ENCODE measurements around the gene PPP1R37. TPM values are rescaled to one million over a fixed set of nuclear protein-coding genes. Genes with fewer than 3 reads are reported as not detected.

PPP1R37 gene
- total and polyA plus RNA-seq, 2 of the 13 experiments (the other 11 are each of a cell fraction or from before 2014, with no cell fraction given): 9.0 to 14.3 TPM

DNA sequence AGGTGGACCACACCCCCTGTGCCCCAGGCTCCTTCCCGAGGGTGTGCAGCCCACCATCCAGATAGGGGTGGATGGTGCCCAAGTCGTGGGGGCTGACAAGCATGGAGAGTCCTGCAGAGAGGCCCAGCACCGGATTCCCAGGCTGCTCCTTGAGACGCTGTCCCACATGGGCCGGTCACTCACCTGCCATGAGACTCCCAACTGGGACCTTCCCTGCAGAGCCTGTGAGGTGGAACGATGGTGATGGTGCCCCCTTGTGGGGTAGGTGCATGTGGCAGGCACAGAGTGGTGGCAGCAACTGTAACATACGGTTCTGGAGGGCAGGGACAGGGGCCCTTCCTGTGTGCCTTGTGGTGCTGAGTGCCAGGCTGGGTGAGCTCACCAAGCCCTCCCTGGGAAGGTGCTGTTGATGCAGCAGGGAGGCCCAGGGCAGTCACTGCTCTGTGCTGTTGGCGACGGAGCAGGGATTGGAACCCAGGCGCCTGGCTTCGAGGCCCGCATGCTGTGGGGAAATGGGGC is 33.1 kb downstream of the PPP1R37 start (continued):
- TF ChIP-seq SPEN (CRISPR knock-in tag; IDR thresholded peaks at IDR 0.05; ENCODE audit: low read depth): 0 out of 2 replicates have a peak, but pooled peaks have one; percentile 28
- peak; percentile 19; the same call in 1 of the 2 replicates for TF ChIP-seq CEBPG (CRISPR knock-in tag; IDR thresholded peaks at IDR 0.05)
- TF ChIP-seq KAT8 (CRISPR knock-in tag; IDR thresholded peaks at IDR 0.05): no peak; the same call in 1 of the 2 replicates
- TF ChIP-seq SOX13 (IDR thresholded peaks at IDR 0.05): no peak
- TF ChIP-seq SOX13 (CRISPR knock-in tag; conservative IDR thresholded peaks at IDR 0.05 in 1 of 2, IDR thresholded peaks at IDR 0.05 in 1 of 2): no peak
- TF ChIP-seq ERF (CRISPR knock-in tag; IDR thresholded peaks at IDR 0.05): peak; percentile 59; the same call in 1 of the 2 replicates
- 0 out of 2 replicates have a peak, but pooled peaks have one; percentile 24 for TF ChIP-seq SKIL (CRISPR knock-in tag; IDR thresholded peaks at IDR 0.05; ENCODE audit: borderline replicate concordance)
- TF ChIP-seq IKZF4 (CRISPR knock-in tag; IDR thresholded peaks at IDR 0.05; ENCODE audit: borderline replicate concordance, low read depth, not compliant biosample characterization): no peak
- TF ChIP-seq, protein P1, sequence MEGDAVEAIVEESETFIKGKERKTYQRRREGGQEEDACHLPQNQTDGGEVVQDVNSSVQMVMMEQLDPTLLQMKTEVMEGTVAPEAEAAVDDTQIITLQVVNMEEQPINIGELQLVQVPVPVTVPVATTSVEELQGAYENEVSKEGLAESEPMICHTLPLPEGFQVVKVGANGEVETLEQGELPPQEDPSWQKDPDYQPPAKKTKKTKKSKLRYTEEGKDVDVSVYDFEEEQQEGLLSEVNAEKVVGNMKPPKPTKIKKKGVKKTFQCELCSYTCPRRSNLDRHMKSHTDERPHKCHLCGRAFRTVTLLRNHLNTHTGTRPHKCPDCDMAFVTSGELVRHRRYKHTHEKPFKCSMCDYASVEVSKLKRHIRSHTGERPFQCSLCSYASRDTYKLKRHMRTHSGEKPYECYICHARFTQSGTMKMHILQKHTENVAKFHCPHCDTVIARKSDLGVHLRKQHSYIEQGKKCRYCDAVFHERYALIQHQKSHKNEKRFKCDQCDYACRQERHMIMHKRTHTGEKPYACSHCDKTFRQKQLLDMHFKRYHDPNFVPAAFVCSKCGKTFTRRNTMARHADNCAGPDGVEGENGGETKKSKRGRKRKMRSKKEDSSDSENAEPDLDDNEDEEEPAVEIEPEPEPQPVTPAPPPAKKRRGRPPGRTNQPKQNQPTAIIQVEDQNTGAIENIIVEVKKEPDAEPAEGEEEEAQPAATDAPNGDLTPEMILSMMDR (CRISPR knock-in tag; IDR thresholded peaks at IDR 0.05): peak; percentile 96
- TF ChIP-seq SNAPC2 (CRISPR knock-in tag; IDR thresholded peaks at IDR 0.05): no peak
- TF ChIP-seq ZNF672 (CRISPR knock-in tag; IDR thresholded peaks at IDR 0.05): peak; percentile 31; the same call in 1 of the 2 replicates
- no peak for TF ChIP-seq ZNF777 (CRISPR knock-in tag; IDR thresholded peaks at IDR 0.05)
- peak; percentile 87 for TF ChIP-seq RAD21 (CRISPR knock-in tag; IDR thresholded peaks at IDR 0.05)
- no peak for TF ChIP-seq NRL (CRISPR knock-in tag; IDR thresholded peaks at IDR 0.05; ENCODE audit: borderline replicate concordance)
- no peak for TF ChIP-seq RORA (CRISPR knock-in tag; IDR thresholded peaks at IDR 0.05)

Data from HepG2 (cell line).